HL-60 (cell line): ENCODE measurements around the gene TNNI3.
"Not testable (repeated sequence)": the region's sequence is repeated elsewhere in the genome, so short reads cannot be mapped to it uniquely, and the experiment has no call there.

Source experiments
- DNase-seq, 2 experiments: peaks; one replicate each; pipeline ENCODE4 v3.0.0-alpha.2; 2010 to 2020; ENCODE audit warnings: low read depth in 1 of 2, low spot score in 1 of 2
- H3K27ac ChIP-seq: fragments of 250-450 bp; sonication (Bioruptor Pico); replicated peaks from 2 replicates; pipeline ENCODE4 v1.5.1; 2020; ENCODE audit warnings: mild to moderate bottlenecking, moderate library complexity
- H3K27me3 ChIP-seq: fragments of 250-450 bp; sonication (Bioruptor Pico); 2 replicates; pipeline ENCODE4 v1.5.1; 2021; ENCODE audit warnings: mild to moderate bottlenecking, moderate library complexity; ENCODE audit not compliant: insufficient read depth, poor library complexity, severe bottlenecking
- H3K4me3 ChIP-seq: replicated peaks from 2 replicates; pipeline ENCODE4 v1.5.1; 2011; ENCODE audit warnings: mild to moderate bottlenecking, control low read depth, low read length; ENCODE audit not compliant: insufficient read depth
- GABPA ChIP-seq: IDR thresholded peaks from 2 replicates; pipeline ENCODE4 v1.6.1; 2012; ENCODE audit warnings: low read depth
- POLR2AphosphoS5 ChIP-seq: IDR thresholded peaks from 2 replicates; pipeline ENCODE4 v1.6.1; 2012; ENCODE audit warnings: low read depth
- SPI1 ChIP-seq: IDR thresholded peaks from 2 replicates; pipeline ENCODE4 v1.6.1; 2012; ENCODE audit warnings: low read depth, mild to moderate bottlenecking, borderline replicate concordance
- TF ChIP-seq, protein P1 (sequence below): IDR thresholded peaks from 2 replicates; pipeline ENCODE4 v1.6.1; 2012; ENCODE audit warnings: low read depth; ENCODE audit not compliant: insufficient replicate concordance
- TF ChIP-seq, protein P2 (sequence below): IDR thresholded peaks from one replicate; pipeline ENCODE4 v1.5.1; 2011; ENCODE audit warnings: low read length, control low read depth, inconsistent platforms; ENCODE audit not compliant: insufficient read depth

Gene TNNI3

DNA sequence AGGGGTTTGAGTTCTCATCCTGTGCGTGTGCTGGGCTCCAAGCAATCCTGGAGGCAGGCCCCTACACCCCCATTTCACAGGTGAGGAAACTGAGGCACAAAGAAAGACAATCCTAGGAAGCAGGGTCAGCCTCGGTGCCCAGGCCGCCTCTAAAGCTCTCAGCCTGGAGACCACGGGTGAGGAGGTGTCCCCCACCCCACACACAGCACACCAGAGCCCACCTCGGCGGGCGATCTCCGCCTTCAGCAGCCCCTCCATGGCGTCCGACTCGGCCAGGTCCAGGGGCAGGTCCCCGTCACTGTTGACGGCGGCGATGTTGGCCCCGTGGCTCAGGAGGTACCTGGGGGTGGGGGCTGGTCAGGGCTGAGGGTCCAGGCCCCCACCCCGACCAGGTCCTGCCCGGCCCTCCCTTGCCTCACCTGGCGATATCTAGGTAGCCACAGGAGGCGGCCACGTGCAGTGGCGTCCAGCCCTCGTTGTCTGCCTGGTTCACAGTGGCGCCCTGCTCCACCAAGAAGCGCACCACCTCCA is 45.2 kb downstream of the TNNI3 start:
- TF ChIP-seq GABPA = no peak
- no peak overlapping the region for H3K27ac ChIP-seq
- no peak for DNase-seq
- H3K27me3 ChIP-seq = no peaks in the 10 kb centered on the region
- no peak overlapping the region for H3K4me3 ChIP-seq

DNA sequence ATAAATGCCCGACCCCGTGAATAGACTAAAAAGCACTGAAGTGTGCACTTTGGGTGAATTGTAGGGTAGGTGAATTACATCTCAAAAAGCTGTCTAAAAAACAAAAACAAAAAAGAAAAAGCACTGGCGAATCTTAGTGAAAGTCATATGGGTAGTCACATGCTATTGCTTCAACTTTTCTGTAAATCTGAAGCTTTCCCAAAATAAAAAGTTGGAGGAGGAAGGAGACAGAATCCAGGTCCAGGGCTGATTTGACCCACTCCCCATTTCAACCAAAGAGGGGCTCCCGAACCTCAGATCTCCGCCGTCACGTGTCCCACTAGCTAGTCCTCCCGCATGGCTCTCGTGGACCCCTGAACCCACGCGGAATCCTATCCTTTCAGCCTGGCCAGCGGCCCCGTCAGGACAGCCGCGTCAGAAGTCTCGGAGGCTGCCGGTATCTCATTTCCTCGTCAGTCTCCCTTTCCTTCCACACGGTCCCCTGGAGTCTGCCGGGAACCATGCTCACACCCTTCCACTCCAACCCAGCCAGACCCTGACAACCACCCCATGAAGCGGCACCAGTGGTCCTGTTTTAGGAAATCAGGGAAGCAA is 46.2 kb downstream of the TNNI3 start:
- DNase-seq = no peak
- Histone ChIP-seq H3K27me3 (no peaks in the 10 kb centered on the region), H3K4me3 (no peak overlapping the region), H3K27ac (no peak overlapping the region)
- TF ChIP-seq, protein P1, sequence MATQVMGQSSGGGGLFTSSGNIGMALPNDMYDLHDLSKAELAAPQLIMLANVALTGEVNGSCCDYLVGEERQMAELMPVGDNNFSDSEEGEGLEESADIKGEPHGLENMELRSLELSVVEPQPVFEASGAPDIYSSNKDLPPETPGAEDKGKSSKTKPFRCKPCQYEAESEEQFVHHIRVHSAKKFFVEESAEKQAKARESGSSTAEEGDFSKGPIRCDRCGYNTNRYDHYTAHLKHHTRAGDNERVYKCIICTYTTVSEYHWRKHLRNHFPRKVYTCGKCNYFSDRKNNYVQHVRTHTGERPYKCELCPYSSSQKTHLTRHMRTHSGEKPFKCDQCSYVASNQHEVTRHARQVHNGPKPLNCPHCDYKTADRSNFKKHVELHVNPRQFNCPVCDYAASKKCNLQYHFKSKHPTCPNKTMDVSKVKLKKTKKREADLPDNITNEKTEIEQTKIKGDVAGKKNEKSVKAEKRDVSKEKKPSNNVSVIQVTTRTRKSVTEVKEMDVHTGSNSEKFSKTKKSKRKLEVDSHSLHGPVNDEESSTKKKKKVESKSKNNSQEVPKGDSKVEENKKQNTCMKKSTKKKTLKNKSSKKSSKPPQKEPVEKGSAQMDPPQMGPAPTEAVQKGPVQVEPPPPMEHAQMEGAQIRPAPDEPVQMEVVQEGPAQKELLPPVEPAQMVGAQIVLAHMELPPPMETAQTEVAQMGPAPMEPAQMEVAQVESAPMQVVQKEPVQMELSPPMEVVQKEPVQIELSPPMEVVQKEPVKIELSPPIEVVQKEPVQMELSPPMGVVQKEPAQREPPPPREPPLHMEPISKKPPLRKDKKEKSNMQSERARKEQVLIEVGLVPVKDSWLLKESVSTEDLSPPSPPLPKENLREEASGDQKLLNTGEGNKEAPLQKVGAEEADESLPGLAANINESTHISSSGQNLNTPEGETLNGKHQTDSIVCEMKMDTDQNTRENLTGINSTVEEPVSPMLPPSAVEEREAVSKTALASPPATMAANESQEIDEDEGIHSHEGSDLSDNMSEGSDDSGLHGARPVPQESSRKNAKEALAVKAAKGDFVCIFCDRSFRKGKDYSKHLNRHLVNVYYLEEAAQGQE = no peak
- TF ChIP-seq SPI1 (no peak), POLR2AphosphoS5 (no peak), GABPA (no peak)
- TF ChIP-seq, protein P2, sequence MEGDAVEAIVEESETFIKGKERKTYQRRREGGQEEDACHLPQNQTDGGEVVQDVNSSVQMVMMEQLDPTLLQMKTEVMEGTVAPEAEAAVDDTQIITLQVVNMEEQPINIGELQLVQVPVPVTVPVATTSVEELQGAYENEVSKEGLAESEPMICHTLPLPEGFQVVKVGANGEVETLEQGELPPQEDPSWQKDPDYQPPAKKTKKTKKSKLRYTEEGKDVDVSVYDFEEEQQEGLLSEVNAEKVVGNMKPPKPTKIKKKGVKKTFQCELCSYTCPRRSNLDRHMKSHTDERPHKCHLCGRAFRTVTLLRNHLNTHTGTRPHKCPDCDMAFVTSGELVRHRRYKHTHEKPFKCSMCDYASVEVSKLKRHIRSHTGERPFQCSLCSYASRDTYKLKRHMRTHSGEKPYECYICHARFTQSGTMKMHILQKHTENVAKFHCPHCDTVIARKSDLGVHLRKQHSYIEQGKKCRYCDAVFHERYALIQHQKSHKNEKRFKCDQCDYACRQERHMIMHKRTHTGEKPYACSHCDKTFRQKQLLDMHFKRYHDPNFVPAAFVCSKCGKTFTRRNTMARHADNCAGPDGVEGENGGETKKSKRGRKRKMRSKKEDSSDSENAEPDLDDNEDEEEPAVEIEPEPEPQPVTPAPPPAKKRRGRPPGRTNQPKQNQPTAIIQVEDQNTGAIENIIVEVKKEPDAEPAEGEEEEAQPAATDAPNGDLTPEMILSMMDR = no peak

DNA sequence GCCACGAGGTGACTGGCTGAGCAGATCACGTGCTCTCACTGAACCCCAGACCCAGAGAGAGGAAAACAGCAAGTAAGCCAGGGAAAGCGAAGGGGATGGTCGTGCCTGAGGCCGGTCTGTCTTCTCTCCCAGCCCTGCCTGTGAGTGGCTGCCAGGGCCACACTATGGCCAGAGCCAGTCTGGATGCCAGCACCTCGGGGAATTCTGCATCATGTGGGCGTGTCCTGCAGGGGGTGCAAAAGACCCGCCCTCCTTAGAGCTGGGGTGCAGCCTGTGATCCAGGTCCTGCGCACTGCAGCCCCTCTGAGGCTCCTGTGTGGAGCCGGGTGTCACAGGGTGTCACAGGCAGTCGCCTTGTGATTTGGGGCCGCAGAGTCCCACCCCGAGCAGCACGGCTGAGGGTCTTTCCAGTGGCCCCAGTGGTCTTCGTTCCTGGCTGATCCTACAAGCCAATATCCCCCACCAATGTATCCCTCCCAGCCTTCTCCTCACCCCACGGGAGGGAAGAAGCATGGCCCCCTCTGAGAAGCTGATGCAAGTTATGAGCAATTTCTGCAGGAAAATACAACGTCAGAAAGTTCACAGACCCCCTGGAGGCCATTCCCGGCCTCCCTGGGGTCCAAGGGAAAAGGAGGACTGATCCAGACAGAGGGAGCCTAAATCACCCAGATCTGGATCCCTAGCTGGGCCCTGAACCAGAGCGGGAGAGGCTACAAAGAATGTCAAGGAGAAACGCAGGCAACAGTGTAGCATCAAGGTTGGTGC is 47.8 kb downstream of the TNNI3 start:
- no peaks in the 10 kb centered on the region for H3K27me3 ChIP-seq

DNA sequence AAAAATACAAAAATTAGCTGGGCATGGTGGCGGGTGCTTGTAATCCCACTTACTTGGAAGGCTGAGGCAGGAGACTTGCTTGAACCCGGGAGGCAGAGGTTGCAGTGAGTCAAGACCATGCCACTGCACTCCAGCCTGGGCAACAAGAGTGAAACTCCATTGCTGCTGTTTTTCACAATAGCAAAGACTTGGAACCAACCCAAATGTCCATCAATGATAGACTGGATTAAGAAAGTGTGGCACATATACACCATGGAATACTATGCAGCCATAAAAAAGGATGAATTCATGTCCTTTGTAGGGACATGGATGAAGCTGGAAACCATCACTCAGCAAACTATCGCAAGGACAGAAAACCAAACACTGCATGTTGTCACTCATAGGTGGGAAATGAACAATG is 50.3 kb downstream of the TNNI3 start:
- not testable (repeated sequence) for H3K4me3 ChIP-seq, DNase-seq, H3K27me3 ChIP-seq, H3K27ac ChIP-seq

More for the DNA sequence above, 47.8 kb downstream of the TNNI3 start:
- TF ChIP-seq, protein P1 = no peak
- no peak for DNase-seq
- H3K27ac ChIP-seq = no peak overlapping the region
- H3K4me3 ChIP-seq = no peak overlapping the region

DNA sequence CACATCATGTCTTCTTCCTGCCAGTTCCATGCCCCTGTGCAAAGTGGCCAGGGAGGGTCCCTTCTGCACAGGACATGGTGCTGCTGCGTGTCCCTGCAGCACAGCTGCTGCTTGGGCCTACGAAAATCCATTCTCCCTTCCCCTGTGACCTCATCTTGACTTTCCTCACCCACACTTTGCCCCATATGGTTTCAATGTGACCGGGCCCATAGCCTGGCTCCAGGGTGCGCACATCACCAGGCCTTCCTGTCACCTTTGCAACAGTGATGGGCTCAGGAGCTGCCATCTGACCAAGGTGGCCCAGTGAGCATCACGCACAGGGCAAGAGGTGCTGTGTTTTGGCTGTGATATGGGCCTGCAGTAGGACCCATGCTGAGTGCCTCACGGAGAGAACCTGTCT is 50.9 kb downstream of the TNNI3 start:
- TF ChIP-seq GABPA (no peak), SPI1 (no peak), POLR2AphosphoS5 (no peak)
- TF ChIP-seq, protein P2 = no peak
- TF ChIP-seq, protein P1 = no peak
- DNase-seq = no peak
- H3K27ac ChIP-seq = no peak overlapping the region

More for the DNA sequence above, 50.9 kb downstream of the TNNI3 start:
- no peak overlapping the region for H3K4me3 ChIP-seq
- no peaks in the 10 kb centered on the region for H3K27me3 ChIP-seq
